Esophagus muscularis mucosa (tissue), 4 donors: ENCODE measurements around the gene LILRB5. TPM values are rescaled to one million over a fixed set of nuclear protein-coding genes. Genes with fewer than 3 reads are reported as not detected.

Experiments
- DNase-seq: peaks from one replicate; pipeline ENCODE4 v3.0.0-alpha.2; 2017; ENCODE audit errors: extremely low spot score
- H3K27ac ChIP-seq, 4 donors: fragments of 200-600 bp; sonication (generic); replicated peaks in 1 of 4; 1 replicate in 3 of 4; 2 replicates in 1 of 4; pipeline ENCODE4 v1.5.1; 2016 to 2019; ENCODE audit warnings: mild to moderate bottlenecking in 1 of 4
- H3K27me3 ChIP-seq, 4 donors: fragments of 200-600 bp; sonication (generic); one replicate each; pipeline versions ENCODE4 v1.5.1 to v1.6.0; 2016 to 2019
- H3K36me3 ChIP-seq, 4 donors: fragments of 200-600 bp; sonication (generic); one replicate each; pipeline ENCODE4 v1.5.1; 2016 to 2019
- H3K4me1 ChIP-seq, 4 donors: fragments of 200-600 bp; sonication (generic); one replicate each; pipeline ENCODE4 v1.5.1; 2016 to 2019
- H3K4me3 ChIP-seq, 4 donors: fragments of 200-600 bp; sonication (generic); 1 replicate in 2 of 4; 2 replicates in 2 of 4; pipeline ENCODE4 v1.5.1; 2016 to 2019; ENCODE audit warnings: mild to moderate bottlenecking in 4 of 4, moderate library complexity in 1 of 4
- H3K9me3 ChIP-seq, 4 donors: fragments of 200-600 bp; sonication (generic); 1 replicate in 3 of 4; 2 replicates in 1 of 4; pipeline ENCODE4 v1.5.1; 2016 to 2019
- CTCF ChIP-seq, 3 experiments: fragments of 200-600 bp in 2 of 3; fragments of 450-650 bp in 1 of 3; sonication (generic) in 2 of 3; IDR thresholded peaks; one replicate each; pipeline ENCODE4 v1.5.1; 2017 to 2019; ENCODE audit warnings: antibody characterized with exemption in 3 of 3, mild to moderate bottlenecking in 2 of 3, moderate library complexity in 1 of 3
- EP300 ChIP-seq: sonication (generic); formaldehyde crosslinking; IDR thresholded peaks from one replicate; pipeline ENCODE4 v1.6.1; 2017; ENCODE audit warnings: antibody characterized with exemption
- POLR2A ChIP-seq: fragments of 450-650 bp; IDR thresholded peaks from one replicate; pipeline ENCODE4 v1.6.1; 2017; ENCODE audit warnings: antibody characterized with exemption, moderate library complexity, mild to moderate bottlenecking, low read depth
- POLR2AphosphoS5 ChIP-seq, 2 donors: sonication (generic); formaldehyde crosslinking; IDR thresholded peaks; one replicate each; pipeline ENCODE4 v1.6.1; 2017; ENCODE audit warnings: antibody characterized with exemption in 2 of 2
- WGBS: methylation state at CpG from one replicate; pipeline ENCODE4 v1.1.5; 2018; 5-methylcytosine and 5-hydroxymethylcytosine counted together
- intact Hi-C: fragments of 100-400 bp; cut with DNase I; formaldehyde crosslinking; loops from one replicate; pipeline ENCODE4 v1.15.1; 2023
- total RNA-seq, 4 donors: library from RNA; depleted of rRNA; stranded (reverse); fragments of >200 nt; gene quantifications; one replicate each; pipeline versions ENCODE4 v1.1.0 to v1.2.1, GENCODE V29; 2016

Gene LILRB5
- total RNA-seq, 4 donors from 2014 or later, result 16.6 to 26.6 (median 21.4) TPM

DNA sequence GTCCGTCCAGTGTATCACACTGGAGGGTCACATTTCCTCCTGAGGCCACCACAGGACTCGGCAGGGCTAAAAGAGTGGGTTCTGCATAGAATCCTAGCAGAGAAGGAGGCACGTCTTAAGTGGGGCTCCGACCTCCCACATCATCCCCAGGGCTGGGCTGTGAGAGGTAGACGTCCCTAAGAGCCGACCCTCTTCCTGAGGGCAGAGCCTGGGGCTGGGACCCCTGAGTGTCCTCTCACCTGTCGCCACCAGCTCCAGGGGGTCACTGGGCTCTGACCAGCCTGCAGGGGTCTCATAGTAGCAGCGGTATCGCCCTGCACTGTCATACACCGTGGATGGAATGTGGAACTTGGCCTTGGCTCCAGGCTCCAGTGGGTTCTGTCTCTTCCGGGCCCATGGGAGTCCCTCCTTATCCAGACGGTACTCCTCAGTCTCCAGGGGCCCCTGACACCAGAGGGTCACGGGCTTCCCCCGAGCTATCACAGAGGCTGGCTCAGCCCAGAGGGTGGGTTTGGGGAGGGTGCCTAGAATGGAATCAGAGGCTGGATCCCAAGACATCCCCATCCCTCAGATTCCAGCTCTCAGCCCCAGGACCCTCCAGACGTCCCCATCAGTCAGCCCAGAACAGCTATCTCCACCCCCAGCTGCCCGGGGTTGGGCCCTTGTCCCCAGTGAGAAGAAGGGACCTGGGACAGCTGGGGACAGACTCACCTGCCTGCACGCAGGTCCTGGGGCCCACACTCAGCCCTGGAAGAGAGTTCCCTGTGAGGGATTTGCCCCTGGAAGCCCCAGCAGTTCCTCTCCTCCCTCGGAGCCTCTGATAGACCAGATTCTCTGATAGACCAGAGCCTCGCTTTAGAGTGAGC, 590 bp downstream of the LILRB5 start:
- H3K4me1 ChIP-seq, result no peaks in the 10 kb centered on the region
- H3K9me3 ChIP-seq, result no peaks in the 10 kb centered on the region
- H3K27ac ChIP-seq, result peak overlapping the region in 2 of 4 donors; percentile 34 to 41
- peaks cover 0 to 68% (median 9%) of the 10 kb centered on the region in 4 donors for H3K27me3 ChIP-seq
- DNase-seq, result no peak
- intact Hi-C loops, result no loop called here
- no peak for TF ChIP-seq POLR2A
- no peak for TF ChIP-seq CTCF (IDR thresholded peaks at IDR 0.05)
- no peak for TF ChIP-seq POLR2AphosphoS5 (IDR thresholded peaks at IDR 0.05)
- no peak for TF ChIP-seq EP300
- no peaks in the 10 kb centered on the region for H3K36me3 ChIP-seq
- H3K4me3 ChIP-seq, result peak overlapping the region; percentile 12 to 42 (median 28)
- WGBS, result 67% methylated on average over 14 of the region's 19 CpGs

DNA sequence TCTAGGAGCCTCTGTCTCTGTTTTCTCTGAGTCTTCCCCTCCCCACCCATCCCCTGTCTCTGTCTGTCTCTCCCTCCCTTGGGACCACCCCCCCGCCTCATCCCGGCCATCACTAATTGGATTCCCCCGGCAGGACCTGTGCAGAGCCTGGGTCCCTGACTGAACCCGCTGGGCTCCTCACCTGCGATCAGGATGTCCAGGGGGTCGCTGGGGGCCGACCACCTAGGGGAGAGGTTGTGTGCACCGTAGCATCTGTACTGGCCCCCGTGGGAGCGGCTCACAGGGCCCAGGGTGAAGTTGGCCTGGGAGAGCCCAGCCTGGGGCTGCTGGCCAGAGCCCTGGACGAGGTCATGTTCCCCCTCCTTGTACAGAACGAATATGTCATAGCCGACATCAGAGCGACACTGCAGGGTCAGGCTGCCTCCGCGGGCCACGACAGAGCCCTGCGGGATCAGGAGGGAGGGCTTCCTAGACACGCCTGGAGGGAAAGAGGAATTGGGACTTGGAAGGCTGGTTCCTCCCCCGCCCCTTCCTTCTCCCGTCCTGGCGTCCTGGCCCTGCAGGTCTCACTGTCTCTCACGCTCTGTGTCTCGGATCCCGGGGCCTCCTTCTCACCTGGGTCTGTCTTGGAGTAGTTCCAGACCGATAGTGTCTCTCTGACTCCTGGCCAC, 1.8 kb downstream of the LILRB5 start:
- peak overlapping the region in 2 of 4 donors; percentile 12 to 22 for H3K4me3 ChIP-seq
- no peak for DNase-seq
- intact Hi-C loops, result no loop called here
- H3K27ac ChIP-seq, result no peak overlapping the region
- peaks cover 0 to 68% (median 9%) of the 10 kb centered on the region in 4 donors for H3K27me3 ChIP-seq
- H3K4me1 ChIP-seq, result no peaks in the 10 kb centered on the region
- H3K9me3 ChIP-seq, result no peaks in the 10 kb centered on the region
- WGBS, result 35% methylated on average over 11 of the region's 26 CpGs
- no peak for TF ChIP-seq CTCF (IDR thresholded peaks at IDR 0.05)
- no peaks in the 10 kb centered on the region for H3K36me3 ChIP-seq

- no peaks in the 10 kb centered on the region for H3K4me1 ChIP-seq
- no peak for DNase-seq
- no peak overlapping the region for H3K27ac ChIP-seq
- H3K27me3 ChIP-seq, result peaks cover 0 to 68% (median 9%) of the 10 kb centered on the region in 4 donors
- no peak overlapping the region for H3K4me3 ChIP-seq
- H3K36me3 ChIP-seq, result no peaks in the 10 kb centered on the region
- TF ChIP-seq EP300 (no peak), CTCF (IDR thresholded peaks at IDR 0.05) (no peak), POLR2AphosphoS5 (IDR thresholded peaks at IDR 0.05) (no peak), POLR2A (no peak)
- no peaks in the 10 kb centered on the region for H3K9me3 ChIP-seq
- intact Hi-C loops, result no loop called here
- WGBS, result 69% methylated on average over 11 of the region's 17 CpGs
Measured at GRCh38 chr19:54254195-54254906, 2.7 kb downstream of the LILRB5 start.

GRCh38 chr19:54253331-54254194, 3.5 kb downstream of the LILRB5 start:
- WGBS, result 58% methylated on average over 9 of the region's 23 CpGs
- no peak for TF ChIP-seq CTCF (IDR thresholded peaks at IDR 0.05)
- no peak for TF ChIP-seq POLR2A
- TF ChIP-seq POLR2AphosphoS5 (IDR thresholded peaks at IDR 0.05), result no peak
- no peak for TF ChIP-seq EP300
- Histone ChIP-seq H3K9me3 (no peaks in the 10 kb centered on the region), H3K4me3 (no peak overlapping the region), H3K36me3 (no peaks in the 10 kb centered on the region), H3K27ac (no peak overlapping the region), H3K27me3 (peaks cover 0 to 70% (median 9%) of the 10 kb centered on the region in 4 donors), H3K4me1 (no peaks in the 10 kb centered on the region)
- intact Hi-C loops, result no loop called here
- no peak for DNase-seq
